Smooth muscle cell (in vitro differentiated cells): ENCODE data around the gene IFT74. TPM values are rescaled to one million over a fixed set of nuclear protein-coding genes. Genes with fewer than 3 reads are reported as not detected.
A peak's percentile ranks its signal among the peaks of the same experiment; 100 is the strongest.

Source experiments
- DNase-seq: peaks from one replicate; lab custom pipeline; 2025; ENCODE audit not compliant: unreplicated experiment; lab: John Stamatoyannopoulos, UW
- H2AFZ ChIP-seq: fragments of 200-600 bp; sonication (generic); 2 replicates; pipeline ENCODE4 v1.6.0; 2016; ENCODE audit warnings: antibody characterized with exemption, low read depth, mild to moderate bottlenecking
- H3F3A ChIP-seq: fragments of 200-600 bp; sonication (generic); 2 replicates; pipeline ENCODE4 v1.6.0; 2017; ENCODE audit warnings: antibody characterized with exemption, low read depth
- H3K27ac ChIP-seq: fragments of 200-600 bp; sonication (generic); 2 replicates; pipeline ENCODE4 v1.5.1; 2016; ENCODE audit warnings: low read depth, mild to moderate bottlenecking
- H3K27me3 ChIP-seq: fragments of 200-600 bp; sonication (generic); 2 replicates; pipeline ENCODE4 v1.6.1; 2016; ENCODE audit warnings: low read depth, mild to moderate bottlenecking
- H3K36me3 ChIP-seq: fragments of 200-600 bp; sonication (generic); 2 replicates; pipeline ENCODE4 v1.5.1; 2016; ENCODE audit warnings: low read depth
- H3K4me1 ChIP-seq: fragments of 200-600 bp; sonication (generic); 2 replicates; pipeline ENCODE4 v1.5.1; 2016; ENCODE audit warnings: low read depth
- H3K4me2 ChIP-seq: fragments of 200-600 bp; sonication (generic); 2 replicates; pipeline ENCODE4 v1.6.0; 2016; ENCODE audit warnings: mild to moderate bottlenecking
- H3K4me3 ChIP-seq: fragments of 200-600 bp; sonication (generic); 2 replicates; pipeline ENCODE4 v1.5.1; 2016; ENCODE audit warnings: mild to moderate bottlenecking
- H3K79me2 ChIP-seq: fragments of 200-600 bp; sonication (generic); 2 replicates; pipeline ENCODE4 v1.6.0; 2016; ENCODE audit warnings: low read depth, mild to moderate bottlenecking
- H3K9ac ChIP-seq: fragments of 200-600 bp; sonication (generic); 2 replicates; pipeline ENCODE4 v1.6.0; 2016; ENCODE audit warnings: low read depth
- H3K9me3 ChIP-seq: fragments of 200-600 bp; sonication (generic); replicated peaks from 2 replicates; pipeline ENCODE4 v1.5.1; 2016; ENCODE audit warnings: low read depth
- H4K20me1 ChIP-seq: fragments of 200-600 bp; sonication (generic); 2 replicates; pipeline ENCODE4 v1.6.0; 2016; ENCODE audit warnings: low read depth
- WGBS: methylation state at CpG from one replicate; pipeline ENCODE4 v1.1.7; 2016; ENCODE audit warnings: low lambda C conversion rate; 5-methylcytosine and 5-hydroxymethylcytosine counted together
- polyA plus RNA-seq: library from polyadenylated mRNA; unstranded; fragments of >200 nt; fragmentation: Nextera tagmentation; extraction: Ambion mirVana; gene quantifications from 2 replicates; pipeline ENCODE4 v1.2.1, GENCODE V29; 2016
- total RNA-seq: library from RNA; depleted of rRNA; stranded (reverse); fragments of >200 nt; gene quantifications from 2 replicates; pipeline ENCODE4 v1.2.3, GENCODE V29; 2014
- TF ChIP-seq, protein P1 (sequence below): fragments of 200-600 bp; sonication (generic); IDR thresholded peaks from 2 replicates; pipeline ENCODE4 v1.5.1; 2017; ENCODE audit warnings: borderline replicate concordance, mild to moderate bottlenecking, antibody characterized with exemption; ENCODE audit not compliant: insufficient read depth, poor library complexity, severe bottlenecking

IFT74 gene
- total and polyA plus RNA-seq, 2 experiments from 2014 or later = 10.9 to 12.5 TPM

DNA sequence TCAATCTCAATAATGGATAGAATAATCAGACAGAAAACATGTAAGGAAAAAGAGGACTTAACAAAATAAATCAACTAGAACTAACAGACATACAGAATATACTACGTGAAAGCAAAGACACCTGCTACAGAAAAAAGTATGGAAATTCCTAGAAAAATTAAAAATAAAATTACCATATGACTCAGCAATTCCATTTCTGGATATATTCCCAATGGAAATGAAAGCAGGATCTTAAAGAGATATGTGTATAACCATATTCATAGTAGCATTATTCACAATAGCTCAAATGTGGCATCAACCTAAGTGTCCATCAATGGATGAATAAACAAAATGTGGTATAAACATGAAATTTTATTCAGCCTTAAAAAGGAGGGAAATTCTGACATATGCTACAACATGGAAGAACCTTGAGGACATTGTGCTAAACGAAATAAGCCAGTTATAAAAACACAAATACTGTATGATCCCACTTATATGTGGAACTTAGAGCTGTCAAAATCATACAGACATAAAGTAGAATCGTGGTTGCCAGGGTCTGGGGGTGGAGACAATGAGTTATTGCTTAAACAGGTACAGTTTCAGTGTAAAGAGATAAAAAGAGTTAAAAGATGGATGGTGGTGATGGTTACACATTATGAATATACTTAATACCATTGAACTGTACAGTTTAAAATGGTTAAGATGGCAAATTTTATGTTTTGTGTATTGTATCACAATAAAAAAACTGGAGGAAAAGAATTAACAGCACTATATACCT lies 16.1 kb upstream of the IFT74 start:
- TF ChIP-seq, protein P1, sequence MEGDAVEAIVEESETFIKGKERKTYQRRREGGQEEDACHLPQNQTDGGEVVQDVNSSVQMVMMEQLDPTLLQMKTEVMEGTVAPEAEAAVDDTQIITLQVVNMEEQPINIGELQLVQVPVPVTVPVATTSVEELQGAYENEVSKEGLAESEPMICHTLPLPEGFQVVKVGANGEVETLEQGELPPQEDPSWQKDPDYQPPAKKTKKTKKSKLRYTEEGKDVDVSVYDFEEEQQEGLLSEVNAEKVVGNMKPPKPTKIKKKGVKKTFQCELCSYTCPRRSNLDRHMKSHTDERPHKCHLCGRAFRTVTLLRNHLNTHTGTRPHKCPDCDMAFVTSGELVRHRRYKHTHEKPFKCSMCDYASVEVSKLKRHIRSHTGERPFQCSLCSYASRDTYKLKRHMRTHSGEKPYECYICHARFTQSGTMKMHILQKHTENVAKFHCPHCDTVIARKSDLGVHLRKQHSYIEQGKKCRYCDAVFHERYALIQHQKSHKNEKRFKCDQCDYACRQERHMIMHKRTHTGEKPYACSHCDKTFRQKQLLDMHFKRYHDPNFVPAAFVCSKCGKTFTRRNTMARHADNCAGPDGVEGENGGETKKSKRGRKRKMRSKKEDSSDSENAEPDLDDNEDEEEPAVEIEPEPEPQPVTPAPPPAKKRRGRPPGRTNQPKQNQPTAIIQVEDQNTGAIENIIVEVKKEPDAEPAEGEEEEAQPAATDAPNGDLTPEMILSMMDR = no peak
- H3F3A ChIP-seq = no peaks in the 10 kb centered on the region
- DNase-seq = no peak
- no peak overlapping the region for H3K4me3 ChIP-seq
- H3K79me2 ChIP-seq = peaks cover 99% of the 10 kb centered on the region
- H2AFZ ChIP-seq = no peak overlapping the region
- no peak overlapping the region for H3K9ac ChIP-seq
- no peaks in the 10 kb centered on the region for H3K9me3 ChIP-seq
- 94% methylated on average over 3 of the region's 3 CpGs for WGBS
- no peaks in the 10 kb centered on the region for H3K27me3 ChIP-seq
- H3K4me2 ChIP-seq = no peak overlapping the region
- H4K20me1 ChIP-seq = peaks cover 61% of the 10 kb centered on the region
- H3K27ac ChIP-seq = no peak overlapping the region
- no peaks in the 10 kb centered on the region for H3K36me3 ChIP-seq
- H3K4me1 ChIP-seq = peaks cover 12% of the 10 kb centered on the region

GRCh38 chr9:26940779-26941178 lies 15.4 kb upstream of the IFT74 start:
- no peak overlapping the region for H3K4me3 ChIP-seq
- peaks cover 60% of the 10 kb centered on the region for H4K20me1 ChIP-seq
- no peak overlapping the region for H3K27ac ChIP-seq
- no peaks in the 10 kb centered on the region for H3K27me3 ChIP-seq
- no peaks in the 10 kb centered on the region for H3K9me3 ChIP-seq
- H3K36me3 ChIP-seq = no peaks in the 10 kb centered on the region
- TF ChIP-seq, protein P1 = no peak
- no peak overlapping the region for H3K9ac ChIP-seq
- peaks cover 18% of the 10 kb centered on the region for H3K4me1 ChIP-seq
- H2AFZ ChIP-seq = no peak overlapping the region
- H3K79me2 ChIP-seq = peaks cover 99% of the 10 kb centered on the region
- DNase-seq = no peak
- no peak overlapping the region for H3K4me2 ChIP-seq
- H3F3A ChIP-seq = no peaks in the 10 kb centered on the region
- 91% methylated on average over 1 of the region's 1 CpG for WGBS

DNA sequence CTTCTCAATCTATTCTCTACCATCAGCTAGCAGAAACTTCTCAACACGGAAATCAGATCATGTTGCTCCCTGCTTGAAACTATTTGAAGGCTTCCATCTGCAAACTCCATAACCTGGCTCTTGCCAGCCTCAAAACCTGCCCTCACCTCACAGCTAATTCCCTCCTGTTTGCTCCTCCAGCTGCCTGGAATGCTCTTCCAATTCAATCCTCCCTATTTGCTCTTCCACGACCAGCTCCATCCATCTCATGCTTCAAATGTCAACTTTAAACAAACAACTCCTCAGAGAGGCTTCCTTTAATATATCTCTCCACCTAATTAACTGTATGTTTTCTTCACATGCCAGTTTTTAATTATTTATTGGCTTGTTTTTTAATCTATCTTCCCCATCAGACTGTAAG lies 10.6 kb upstream of the IFT74 start:
- H3K79me2 ChIP-seq = peaks cover 63% of the 10 kb centered on the region
- no peak overlapping the region for H2AFZ ChIP-seq
- H3K9ac ChIP-seq = peak overlapping the region; percentile 99

More for the DNA sequence above, 10.6 kb upstream of the IFT74 start:
- H3K36me3 ChIP-seq = no peaks in the 10 kb centered on the region
- TF ChIP-seq, protein P1 = no peak
- H3K4me3 ChIP-seq = peak overlapping the region; percentile 93
- peaks cover 19% of the 10 kb centered on the region for H3K4me1 ChIP-seq
- peak overlapping the region; percentile 99 for H3K27ac ChIP-seq
- H3F3A ChIP-seq = no peaks in the 10 kb centered on the region
- no peaks in the 10 kb centered on the region for H3K27me3 ChIP-seq
- WGBS = 14% methylated on average over 2 of the region's 2 CpGs
- H3K4me2 ChIP-seq = peak overlapping the region; percentile 99
- DNase-seq = no peak
- no peaks in the 10 kb centered on the region for H3K9me3 ChIP-seq
- H4K20me1 ChIP-seq = peaks cover 32% of the 10 kb centered on the region
